ENCODE measurements around the gene PRDM5. TPM values are rescaled to one million over a fixed set of nuclear protein-coding genes. Genes with fewer than 3 reads are reported as not detected.

PRDM5 gene
- 10.0 TPM for polyA plus RNA-seq (ENCODE audit: insufficient read length)

DNA sequence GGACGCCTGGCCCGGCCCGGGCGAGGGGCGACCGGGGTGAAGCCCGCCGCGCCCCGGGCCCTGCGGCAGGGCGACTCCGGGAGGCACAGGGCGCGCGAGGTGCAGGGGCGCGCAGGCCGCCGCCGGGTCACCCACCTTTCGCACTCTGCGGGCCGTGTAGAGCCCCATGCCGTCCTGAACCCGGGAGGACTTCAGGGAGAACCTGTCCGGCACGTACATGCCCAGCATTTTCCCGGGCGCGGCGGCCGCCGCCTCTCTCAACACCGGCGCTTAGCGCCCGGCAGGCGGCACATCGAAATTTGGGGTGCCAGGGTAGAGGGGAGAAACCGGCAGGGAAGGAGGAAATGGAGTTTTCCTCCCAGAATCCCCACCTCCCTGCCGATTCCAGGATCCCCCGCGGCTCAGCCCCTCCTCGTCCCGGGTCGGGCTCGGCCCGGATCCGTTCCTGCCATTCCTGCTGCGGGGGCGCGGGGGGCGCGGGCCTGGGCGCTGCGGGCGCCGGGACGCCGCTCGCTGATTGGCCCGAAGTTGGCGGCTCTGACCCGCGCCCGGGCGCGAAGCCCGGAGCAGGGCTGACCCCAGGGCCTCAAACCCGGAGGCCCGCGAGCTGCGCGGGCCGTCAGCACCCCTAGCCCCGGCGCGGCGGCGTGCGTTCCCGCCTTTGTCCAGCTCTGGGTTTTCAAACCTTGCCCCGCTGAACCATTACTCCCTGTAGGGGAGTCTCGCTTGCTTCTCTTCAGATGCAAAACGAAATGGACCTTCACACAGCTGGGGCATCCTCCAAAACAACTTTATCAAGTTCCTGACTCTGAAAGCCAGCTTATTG lies at the start of gene PRDM5:
Gene PRDM5, minus strand, starts transcription at position 346 of the 826 bp plus-strand sequence. Its CDS starts 118 bp downstream, at position 228.
- DNase-seq, result peak; percentile 76

- no peak for DNase-seq
Measured at GRCh38 chr4:120971884-120972283, 49.4 kb upstream of the PRDM5 start.

- DNase-seq, result no peak
Measured at GRCh38 chr4:120965938-120966337, 43.4 kb upstream of the PRDM5 start.

DNA sequence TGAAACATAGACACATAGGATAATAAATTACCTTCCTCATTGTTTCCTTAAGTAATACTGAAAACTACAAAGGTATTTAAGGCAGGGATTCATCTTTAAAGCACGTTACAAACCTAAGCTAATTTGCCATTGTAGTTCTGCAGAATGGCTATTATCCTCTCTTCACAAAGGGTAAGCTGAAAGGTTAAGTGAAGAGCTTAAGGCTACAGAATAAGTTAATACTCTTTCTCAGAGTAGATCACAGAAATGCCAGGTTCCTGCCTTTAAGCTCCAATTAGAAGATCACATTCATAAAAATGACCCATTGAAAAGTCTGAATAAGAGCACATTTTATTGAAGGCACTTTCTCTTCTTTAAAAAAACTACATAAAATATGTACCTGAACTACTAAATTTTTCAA lies 42.1 kb upstream of the PRDM5 start:
- DNase-seq, result no peak

GRCh38 chr4:120963449-120963848 lies 40.9 kb upstream of the PRDM5 start:
- DNase-seq, result no peak

- no peak for DNase-seq
Measured at GRCh38 chr4:120960656-120961267, 38.2 kb upstream of the PRDM5 start.

GRCh38 chr4:120948382-120948781 lies 25.9 kb upstream of the PRDM5 start:
- no peak for DNase-seq

DNA sequence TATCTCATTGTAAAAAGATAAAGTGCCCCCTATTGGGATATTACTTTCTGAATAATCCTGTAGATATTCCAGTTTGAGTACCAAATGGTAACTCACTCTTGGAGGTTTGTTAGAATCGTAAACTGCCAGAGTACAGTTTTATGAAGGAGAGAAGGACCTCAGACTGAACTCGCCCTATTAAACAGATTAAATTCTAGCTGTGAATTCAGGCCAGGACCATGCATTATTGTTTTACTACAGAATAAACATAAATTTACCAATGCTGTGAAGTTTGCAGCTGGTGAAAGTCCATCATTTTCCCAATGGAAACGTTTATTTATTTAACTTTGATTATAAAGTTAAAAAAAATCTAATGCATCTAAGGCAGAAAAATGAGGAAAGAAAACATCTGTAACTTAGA lies 20.2 kb upstream of the PRDM5 start:
- no peak for DNase-seq

GRCh38 chr4:120940547-120940946 lies 18.0 kb upstream of the PRDM5 start:
- DNase-seq, result no peak

DNA sequence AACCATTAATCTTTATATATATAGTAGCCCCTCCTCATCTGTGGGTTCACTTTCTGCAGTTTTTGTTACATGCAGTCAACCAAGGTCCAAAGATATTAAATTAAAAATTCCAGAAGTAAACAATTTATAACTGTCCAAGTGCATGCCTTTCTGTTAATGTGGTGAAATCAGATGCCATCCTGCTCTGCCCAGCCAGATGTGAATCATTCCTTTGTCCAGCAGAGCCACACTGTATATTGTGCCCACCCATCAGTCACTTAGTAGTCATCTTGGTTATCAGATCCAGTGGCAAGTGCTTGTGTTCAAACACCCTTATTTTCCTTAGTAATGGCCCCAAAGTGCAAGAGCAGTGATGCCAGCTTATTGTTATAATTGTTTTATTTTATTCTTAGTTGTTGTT lies 17.2 kb upstream of the PRDM5 start:
- no peak for DNase-seq

DNA sequence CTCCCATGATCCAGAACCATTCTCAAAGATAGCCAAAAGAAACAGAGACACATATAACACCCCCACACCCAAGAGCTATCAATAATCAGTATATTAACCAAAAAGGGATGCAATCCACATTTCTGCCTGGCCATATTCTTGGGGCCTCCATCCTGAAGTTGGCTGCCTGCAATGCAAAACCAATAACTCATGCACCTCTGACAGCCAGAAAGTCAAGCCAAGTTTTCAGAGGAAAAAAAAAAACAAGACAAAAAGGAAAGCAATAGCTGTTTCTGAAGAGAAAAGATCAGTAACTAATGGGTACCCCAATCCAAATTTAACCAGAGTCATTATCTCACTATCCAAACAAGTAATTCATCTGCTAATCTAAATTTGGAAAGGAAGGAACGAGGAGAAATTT lies 7.3 kb upstream of the PRDM5 start:
- DNase-seq, result no peak

- DNase-seq, result no peak
Measured at GRCh38 chr4:120927801-120928409, 5.4 kb upstream of the PRDM5 start.

GRCh38 chr4:120926358-120927025 lies 4.0 kb upstream of the PRDM5 start:
- no peak for DNase-seq

DNA sequence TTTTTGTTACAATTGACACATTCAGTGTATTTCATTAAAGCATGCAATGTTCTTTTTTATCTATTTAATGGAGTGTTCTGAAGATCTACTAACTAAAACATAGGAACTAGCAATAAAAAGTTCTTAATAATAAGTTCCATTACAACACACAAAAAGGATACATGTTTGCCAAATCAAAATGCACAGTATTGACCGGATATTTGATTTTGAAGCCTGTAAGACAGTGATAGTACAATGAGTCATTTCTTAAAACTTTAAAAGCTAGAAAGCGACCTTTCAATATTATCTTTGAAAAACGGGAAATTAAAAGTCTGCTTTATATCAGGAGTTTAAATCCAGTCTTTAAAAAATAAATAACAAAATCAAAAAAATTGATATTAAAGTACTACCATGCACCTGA lies 2.4 kb upstream of the PRDM5 start:
- DNase-seq, result no peak

DNA sequence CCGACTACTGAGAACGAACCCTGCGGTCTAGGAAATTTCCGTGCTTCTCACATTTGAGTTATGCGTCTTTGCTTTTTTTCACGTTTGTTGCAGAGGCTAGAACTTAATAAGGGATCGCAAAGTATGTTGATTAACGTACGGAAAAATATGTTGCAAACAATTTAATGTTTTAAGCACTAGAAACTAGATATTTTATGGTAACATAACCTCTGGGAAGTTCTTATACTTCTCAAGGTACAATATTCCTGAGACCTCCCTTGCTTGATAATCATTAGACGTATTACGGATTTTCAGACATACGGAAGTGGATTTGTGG lies 639 bp upstream of the PRDM5 start:
- DNase-seq, result no peak

DNA sequence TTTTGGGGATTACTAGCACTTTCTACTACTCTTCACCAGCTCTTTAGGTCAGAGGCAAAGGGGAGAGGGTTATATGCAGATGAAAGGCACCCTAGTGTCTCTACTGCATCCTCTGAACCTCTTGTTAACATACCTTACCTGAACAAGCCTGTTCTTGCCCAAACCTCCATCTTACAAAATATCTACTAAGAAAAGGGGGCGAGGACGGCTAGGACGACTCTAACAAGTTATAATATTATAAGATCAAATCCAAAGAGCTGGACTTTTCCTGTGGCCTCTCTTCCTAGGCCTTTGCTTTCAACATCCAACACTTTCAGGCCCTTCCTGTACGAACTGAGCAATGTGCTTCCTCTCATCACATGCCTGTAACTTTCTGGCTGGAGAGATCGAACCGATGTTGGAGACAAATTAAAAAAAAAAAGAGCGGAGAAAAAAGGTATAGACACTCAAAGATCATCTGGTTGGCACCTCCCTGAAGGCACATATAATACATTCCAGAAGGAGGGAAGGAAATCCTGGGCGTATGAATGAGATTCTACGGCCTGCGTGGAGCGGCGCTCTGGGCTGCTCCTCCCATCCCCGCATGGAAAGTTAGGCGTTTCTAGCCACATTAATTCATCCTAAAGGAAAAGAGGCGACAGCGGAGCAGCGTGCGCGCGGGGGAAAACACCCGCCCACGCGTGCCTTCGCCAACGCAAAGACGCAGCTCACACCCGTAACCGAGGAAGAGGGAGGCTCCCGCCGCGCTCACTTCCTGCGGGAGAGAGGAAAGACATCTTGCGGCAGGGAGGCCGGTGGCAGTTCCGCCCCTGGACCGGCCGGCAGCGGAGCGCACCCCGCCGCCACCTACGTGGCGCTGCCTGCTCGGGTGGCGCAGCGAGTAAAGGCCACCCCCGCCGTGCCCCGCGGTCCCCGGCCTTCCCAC lies 808 bp downstream of the PRDM5 start:
- DNase-seq, result peak; percentile 79

DNA sequence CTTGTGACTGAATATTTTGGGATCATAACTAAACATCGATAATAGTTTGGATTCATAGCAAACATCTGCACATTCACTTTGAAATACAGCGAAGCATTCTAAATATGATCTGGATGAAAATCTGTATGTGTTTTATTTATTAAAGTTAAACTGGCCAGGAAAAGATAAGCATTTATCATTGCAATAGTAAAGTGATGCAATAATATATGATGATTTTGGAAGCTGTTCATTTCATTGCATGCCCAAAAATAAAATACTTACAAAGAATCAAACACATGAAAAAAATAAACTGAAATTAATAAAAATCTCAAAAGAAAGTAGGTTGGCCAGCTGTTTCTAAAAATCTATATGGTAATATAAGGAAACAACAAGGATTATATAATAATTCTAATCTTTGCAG lies 1.9 kb downstream of the PRDM5 start:
- DNase-seq, result no peak

DNA sequence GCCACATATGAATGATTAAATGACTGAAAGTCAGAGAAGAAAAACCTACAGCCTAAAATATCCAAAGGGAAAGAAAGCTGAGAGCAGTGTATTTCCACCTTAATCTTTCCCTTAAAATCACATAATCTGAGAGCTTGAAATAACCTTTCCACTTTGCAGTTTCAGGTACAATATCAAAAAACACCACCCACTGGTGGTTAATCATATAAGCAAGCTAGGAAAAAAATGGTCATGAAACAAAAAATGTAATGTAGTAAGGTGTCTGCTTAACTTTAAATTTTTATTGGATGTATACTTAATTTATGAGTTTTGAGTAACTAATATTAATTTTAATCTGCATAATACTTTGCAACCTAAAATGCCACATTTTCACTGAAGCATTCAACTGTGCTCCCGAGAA lies 3.2 kb downstream of the PRDM5 start:
- DNase-seq, result no peak

GRCh38 chr4:120918788-120919187 lies 3.7 kb downstream of the PRDM5 start:
- no peak for DNase-seq

GRCh38 chr4:120918092-120918491 lies 4.4 kb downstream of the PRDM5 start:
- no peak for DNase-seq

GRCh38 chr4:120916937-120917336 lies 5.6 kb downstream of the PRDM5 start:
- DNase-seq, result no peak

DNA sequence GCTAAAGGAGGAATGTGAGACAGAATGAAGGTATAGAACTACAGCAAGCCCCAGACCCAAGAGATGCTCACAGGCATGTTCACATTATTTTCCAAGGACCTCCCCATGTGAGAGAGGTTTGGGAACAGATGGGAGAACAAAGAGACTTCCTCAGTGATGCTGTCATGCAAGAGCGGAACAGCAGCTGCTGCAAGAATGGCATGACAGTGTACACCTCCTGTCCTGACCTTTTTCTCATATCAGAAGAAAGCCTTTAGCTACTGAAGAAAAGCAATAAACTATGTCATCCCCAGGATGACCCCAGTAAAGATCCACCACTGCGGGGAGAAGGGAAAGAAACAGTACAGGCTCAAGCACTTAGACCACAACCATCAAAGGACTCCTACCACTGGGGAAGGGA lies 7.2 kb downstream of the PRDM5 start:
- DNase-seq, result no peak

Data from hindlimb muscle (tissue), 1 donor.